OCI-LY7 (cell line): Measurements from ENCODE around the gene DYNLT5. TPM values are rescaled to one million over a fixed set of nuclear protein-coding genes. Genes with fewer than 3 reads are reported as not detected.
A peak's percentile ranks its signal among the peaks of the same experiment; 100 is the strongest.

Source experiments
- BruUV-seq: library from RNA; stranded (reverse); fragments of 400-500 nt; replicated peaks from 2 replicates; lab custom pipeline; 2021; lab: Mats Ljungman, UMichigan
- CTCF ChIA-PET: fragments of 300-600 bp; sonication (Branson Sonifier 250); formaldehyde crosslinking; loops from one replicate; lab custom pipeline; 2022; ENCODE audit warnings: antibody characterized with exemption; ENCODE audit not compliant: unreplicated experiment; lab: Charles Lee
- POLR2A ChIA-PET: fragments of 300-600 bp; sonication (Branson Sonifier 250); formaldehyde crosslinking; loops from one replicate; lab custom pipeline; 2022; ENCODE audit warnings: antibody characterized with exemption; lab: Charles Lee
- DNase-seq: peaks from one replicate; pipeline ENCODE4 v3.0.0-alpha.2; 2015; ENCODE audit warnings: low spot score
- H2AFZ ChIP-seq: fragments of 200-600 bp; sonication (generic), shearing (Covaris generic); 2 replicates; pipeline ENCODE4 v1.6.1; 2014; ENCODE audit warnings: mild to moderate bottlenecking, antibody characterized with exemption, low read length, moderate library complexity
- H3K27ac ChIP-seq: fragments of 200-600 bp; sonication (generic); 2 replicates; pipeline ENCODE4 v1.5.1; 2014; ENCODE audit warnings: mixed run types, low read depth, mild to moderate bottlenecking, moderate library complexity, low read length, inconsistent platforms; ENCODE audit not compliant: poor library complexity, severe bottlenecking
- H3K36me3 ChIP-seq: fragments of 200-600 bp; sonication (generic); 2 replicates; pipeline ENCODE4 v1.6.1; 2014; ENCODE audit warnings: mild to moderate bottlenecking, antibody characterized with exemption, low read length, moderate library complexity, mixed read lengths; ENCODE audit not compliant: insufficient read depth
- H3K4me1 ChIP-seq: fragments of 200-600 bp; sonication (generic); 2 replicates; pipeline ENCODE4 v1.5.1; 2014; ENCODE audit warnings: mild to moderate bottlenecking, low read length; ENCODE audit not compliant: insufficient read depth, poor library complexity, severe bottlenecking
- H3K4me2 ChIP-seq: fragments of 200-600 bp; sonication (generic); 2 replicates; pipeline ENCODE4 v1.6.1; 2014; ENCODE audit warnings: mild to moderate bottlenecking, low read length
- H3K4me3 ChIP-seq: fragments of 200-600 bp; sonication (generic); 2 replicates; pipeline ENCODE4 v1.5.1; 2014; ENCODE audit warnings: mild to moderate bottlenecking, low read depth, low read length; ENCODE audit not compliant: poor library complexity, severe bottlenecking
- H3K79me2 ChIP-seq: fragments of 200-600 bp; sonication (generic); 2 replicates; pipeline ENCODE4 v1.6.1; 2016; ENCODE audit warnings: low read depth, mild to moderate bottlenecking, low read length, moderate library complexity, mixed read lengths; ENCODE audit not compliant: insufficient read depth
- H3K9me2 ChIP-seq: fragments of 200-600 bp; sonication (generic); 2 replicates; pipeline ENCODE4 v1.6.1; 2016; ENCODE audit warnings: mild to moderate bottlenecking, low read length, mixed read lengths; ENCODE audit not compliant: insufficient read depth
- H3K9me3 ChIP-seq: fragments of 200-600 bp; sonication (generic); 2 replicates; pipeline ENCODE4 v1.6.1; 2014; ENCODE audit warnings: mild to moderate bottlenecking, mixed run types, low read length, mixed read lengths
- H4K20me1 ChIP-seq: fragments of 200-600 bp; sonication (generic); 2 replicates; pipeline ENCODE4 v1.6.1; 2014; ENCODE audit warnings: mild to moderate bottlenecking, antibody characterized with exemption, low read length, moderate library complexity, mixed read lengths; ENCODE audit not compliant: insufficient read depth
- CTCF ChIP-seq: fragments of 200-600 bp; sonication (generic); conservative IDR thresholded peaks from 2 replicates; pipeline ENCODE4 v1.5.1; 2014; ENCODE audit warnings: mild to moderate bottlenecking, antibody characterized with exemption, low read length, moderate library complexity, mixed read lengths
- EZH2phosphoT487 ChIP-seq: fragments of 200-600 bp; sonication (generic); IDR thresholded peaks from 2 replicates; pipeline ENCODE4 v1.6.1; 2018; ENCODE audit warnings: low read depth, borderline replicate concordance, mild to moderate bottlenecking, mixed run types, antibody characterized with exemption, low read length, moderate library complexity, mixed read lengths
- intact Hi-C: fragments of 100-400 bp; cut with micrococcal nuclease; formaldehyde crosslinking; loops from one replicate; pipeline ENCODE4 v1.10.0; 2022; ENCODE audit not compliant: unreplicated experiment
- total RNA-seq, 2 experiments: library from RNA; depleted of rRNA in 1 of 2; stranded (reverse); fragments of >200 nt in 1 of 2; shearing (Covaris generic) in 1 of 2; gene quantifications; 2 replicates each; pipeline ENCODE4 v1.2.3, GENCODE V29; 2014 to 2022

DYNLT5 gene
- total RNA-seq, 2 experiments from 2014 or later, result 0.66 TPM; not detected in 1

DNA sequence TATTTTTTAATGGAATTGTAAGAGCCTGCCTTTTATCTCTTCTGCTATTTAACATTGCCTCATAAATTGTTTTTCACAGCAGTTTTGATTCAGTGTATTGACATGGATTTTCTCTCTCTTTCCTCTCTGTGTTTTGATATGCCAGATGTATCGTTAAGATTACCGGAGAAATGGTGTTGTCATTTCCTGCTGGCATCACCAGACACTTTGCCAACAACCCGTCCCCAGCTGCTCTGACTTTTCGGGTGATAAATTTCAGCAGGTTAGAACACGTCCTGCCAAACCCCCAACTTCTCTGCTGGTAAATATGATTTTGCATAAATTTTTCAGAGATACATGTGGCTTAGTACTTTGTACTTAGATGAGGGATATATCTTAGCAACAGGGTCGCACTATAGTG, 23.1 kb upstream of the DYNLT5 start:
- Histone ChIP-seq H3K79me2 (no peaks in the 10 kb centered on the region), H3K4me3 (no peak overlapping the region), H3K4me1 (peaks cover 19% of the 10 kb centered on the region), H3K4me2 (no peak overlapping the region; the same call in 1 of the 2 replicates), H4K20me1 (no peaks in the 10 kb centered on the region), H2AFZ (peak overlapping the region; percentile 53; the same call in 1 of the 2 replicates), H3K9me2 (no peaks in the 10 kb centered on the region), H3K9me3 (no peaks in the 10 kb centered on the region), H3K36me3 (no peaks in the 10 kb centered on the region), H3K27ac (no peak overlapping the region)
- ChIA-PET POLR2A (interaction anchor here (1.4 kb wide), 1 partner anchor 10 kb away, joined by 5 read pairs; no protein-coding TSS in a partner anchor), CTCF (no interaction called here)
- no peak for DNase-seq
- BruUV-seq, result no TSS peak
- intact Hi-C loops, result loop anchor here (5.0 kb wide), 1 partner anchor 477 kb away; no protein-coding TSS in a partner anchor
- TF ChIP-seq EZH2phosphoT487 (no peak), CTCF (no peak)

DNA sequence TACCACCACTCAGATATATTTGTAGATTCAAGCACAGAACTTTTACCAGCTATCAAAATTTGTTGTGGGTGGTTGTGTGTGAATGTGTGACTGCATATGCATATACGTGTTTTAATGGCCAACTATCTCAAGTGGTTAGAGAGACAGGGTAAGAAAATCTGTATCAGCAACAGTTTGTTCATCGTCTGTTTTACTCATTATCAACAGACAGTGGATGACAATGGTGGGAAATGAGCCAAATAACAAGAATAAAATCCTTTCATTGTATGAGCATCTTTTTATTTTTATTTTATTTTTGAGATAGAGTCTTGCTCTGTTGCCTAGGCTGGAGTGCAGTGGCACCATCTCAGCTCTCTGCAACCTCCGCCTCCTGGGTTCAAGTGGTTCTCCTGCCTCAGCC, 22.7 kb upstream of the DYNLT5 start:
- H3K79me2 ChIP-seq, result no peaks in the 10 kb centered on the region
- intact Hi-C loops, result loop anchor here (5.0 kb wide), 1 partner anchor 477 kb away; no protein-coding TSS in a partner anchor
- H3K4me2 ChIP-seq, result no peak overlapping the region; the same call in 1 of the 2 replicates
- no TSS peak for BruUV-seq
- H3K4me3 ChIP-seq, result no peak overlapping the region
- no peak overlapping the region for H3K27ac ChIP-seq
- no peak for DNase-seq
- no peaks in the 10 kb centered on the region for H3K9me3 ChIP-seq
- peak overlapping the region; percentile 53; the same call in 1 of the 2 replicates for H2AFZ ChIP-seq
- H3K9me2 ChIP-seq, result no peaks in the 10 kb centered on the region
- POLR2A ChIA-PET, result interaction anchor here (1.4 kb wide), 2 partner anchors 10 to 11 kb away, joined by 4 to 5 read pairs; no protein-coding TSS in a partner anchor
- H4K20me1 ChIP-seq, result no peaks in the 10 kb centered on the region
- H3K36me3 ChIP-seq, result no peaks in the 10 kb centered on the region
- CTCF ChIA-PET, result no interaction called here
- TF ChIP-seq CTCF (no peak), EZH2phosphoT487 (no peak)
- peaks cover 19% of the 10 kb centered on the region for H3K4me1 ChIP-seq

DNA sequence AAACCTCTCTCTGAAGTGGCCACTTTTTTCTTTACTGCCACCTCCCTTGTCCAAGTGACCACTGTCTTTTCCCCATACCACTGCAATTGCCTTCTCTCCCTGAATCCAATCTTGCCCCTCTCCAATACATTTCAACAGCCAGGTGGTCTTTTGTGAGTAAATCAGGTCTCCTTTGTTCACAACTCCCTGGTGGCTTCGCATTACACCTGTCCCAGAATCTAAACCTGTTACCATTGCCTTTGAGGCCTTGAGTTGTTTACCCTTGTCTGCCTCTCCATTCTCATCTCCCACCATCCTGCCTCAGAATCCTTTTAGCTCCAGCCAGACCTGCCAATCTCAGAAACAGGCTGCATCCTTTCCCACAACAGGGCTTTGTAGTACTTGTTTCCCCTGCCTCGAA, 21.8 kb upstream of the DYNLT5 start:
- Histone ChIP-seq H3K27ac (no peak overlapping the region), H3K36me3 (no peaks in the 10 kb centered on the region), H3K4me1 (peaks cover 19% of the 10 kb centered on the region), H3K4me2 (no peak overlapping the region), H2AFZ (no peak overlapping the region), H3K4me3 (no peak overlapping the region), H3K79me2 (no peaks in the 10 kb centered on the region), H3K9me2 (no peaks in the 10 kb centered on the region), H4K20me1 (no peaks in the 10 kb centered on the region), H3K9me3 (no peaks in the 10 kb centered on the region)
- intact Hi-C loops, result no loop called here
- POLR2A ChIA-PET, result interaction anchor here (0.6 to 1.4 kb wide), 2 partner anchors 12 to 20 kb away, joined by 3 to 4 read pairs; no protein-coding TSS in a partner anchor
- no peak for DNase-seq
- BruUV-seq, result no TSS peak
- TF ChIP-seq EZH2phosphoT487 (no peak), CTCF (no peak)
- CTCF ChIA-PET, result no interaction called here
